Stimulated activated CD8-positive, alpha-beta memory T cell treated with anti-CD3 and anti-CD28 coated beads, Interleukin-4, amount 100 ng/mL, for 4 hours (primary cell): ENCODE data around the gene TMEM183A.
"Not testable (repeated sequence)": the region's sequence is repeated elsewhere in the genome, so short reads cannot be mapped to it uniquely, and the experiment has no call there.

Experiments used
- DNase-seq, 2 donors: peaks; one replicate each; pipeline ENCODE4 v3.0.0-alpha.2; 2020; ENCODE audit warnings: low read depth in 2 of 2, low spot score in 1 of 2

TMEM183A gene, protein sequence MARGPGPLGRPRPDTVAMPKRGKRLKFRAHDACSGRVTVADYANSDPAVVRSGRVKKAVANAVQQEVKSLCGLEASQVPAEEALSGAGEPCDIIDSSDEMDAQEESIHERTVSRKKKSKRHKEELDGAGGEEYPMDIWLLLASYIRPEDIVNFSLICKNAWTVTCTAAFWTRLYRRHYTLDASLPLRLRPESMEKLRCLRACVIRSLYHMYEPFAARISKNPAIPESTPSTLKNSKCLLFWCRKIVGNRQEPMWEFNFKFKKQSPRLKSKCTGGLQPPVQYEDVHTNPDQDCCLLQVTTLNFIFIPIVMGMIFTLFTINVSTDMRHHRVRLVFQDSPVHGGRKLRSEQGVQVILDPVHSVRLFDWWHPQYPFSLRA

DNA sequence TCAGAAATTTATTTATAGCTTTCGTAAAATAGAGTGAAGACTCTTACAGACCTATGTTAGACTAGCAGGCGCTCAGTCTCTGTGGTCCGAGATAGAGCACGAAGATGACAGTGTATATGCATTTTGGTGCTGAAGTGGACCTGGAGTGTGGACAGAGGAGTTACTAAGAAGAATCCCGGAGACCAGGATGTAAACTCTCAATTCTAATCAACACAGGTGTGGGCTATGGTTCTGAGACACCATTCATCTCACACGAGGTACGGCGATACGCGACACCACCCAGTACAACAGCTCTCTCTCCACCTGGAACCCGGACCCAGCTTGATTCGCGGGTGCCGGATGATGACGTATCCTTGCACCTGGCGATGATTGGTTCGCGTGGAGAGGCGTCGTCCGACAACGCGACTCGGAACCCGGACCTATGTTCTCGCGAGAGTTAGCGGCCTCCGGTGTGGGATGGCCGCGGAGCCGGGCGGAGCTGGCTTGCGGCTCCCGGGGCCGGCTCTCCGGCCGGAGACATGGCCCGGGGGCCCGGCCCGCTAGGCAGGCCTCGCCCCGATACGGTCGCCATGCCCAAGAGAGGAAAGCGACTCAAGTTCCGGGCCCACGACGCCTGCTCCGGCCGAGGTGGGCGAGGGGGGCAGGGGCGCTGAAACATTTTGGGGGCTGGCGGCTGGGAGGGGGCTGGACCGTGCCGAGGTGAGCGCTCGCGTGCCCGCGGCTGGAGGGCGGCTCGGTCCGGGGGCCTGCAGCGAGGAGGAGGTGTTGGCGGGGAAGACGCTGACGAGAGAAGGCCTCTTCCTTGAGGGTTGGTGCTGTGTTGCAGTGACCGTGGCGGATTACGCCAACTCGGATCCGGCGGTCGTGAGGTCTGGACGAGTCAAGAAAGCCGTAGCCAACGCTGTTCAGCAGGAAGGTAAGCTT is at the start of gene TMEM183A:
TMEM183A (plus strand) TSS at position 427 of the 924 bp plus-strand sequence; CDS start at position 519, 92 bp downstream.
- peak; percentile 88 to 91 for DNase-seq

DNA sequence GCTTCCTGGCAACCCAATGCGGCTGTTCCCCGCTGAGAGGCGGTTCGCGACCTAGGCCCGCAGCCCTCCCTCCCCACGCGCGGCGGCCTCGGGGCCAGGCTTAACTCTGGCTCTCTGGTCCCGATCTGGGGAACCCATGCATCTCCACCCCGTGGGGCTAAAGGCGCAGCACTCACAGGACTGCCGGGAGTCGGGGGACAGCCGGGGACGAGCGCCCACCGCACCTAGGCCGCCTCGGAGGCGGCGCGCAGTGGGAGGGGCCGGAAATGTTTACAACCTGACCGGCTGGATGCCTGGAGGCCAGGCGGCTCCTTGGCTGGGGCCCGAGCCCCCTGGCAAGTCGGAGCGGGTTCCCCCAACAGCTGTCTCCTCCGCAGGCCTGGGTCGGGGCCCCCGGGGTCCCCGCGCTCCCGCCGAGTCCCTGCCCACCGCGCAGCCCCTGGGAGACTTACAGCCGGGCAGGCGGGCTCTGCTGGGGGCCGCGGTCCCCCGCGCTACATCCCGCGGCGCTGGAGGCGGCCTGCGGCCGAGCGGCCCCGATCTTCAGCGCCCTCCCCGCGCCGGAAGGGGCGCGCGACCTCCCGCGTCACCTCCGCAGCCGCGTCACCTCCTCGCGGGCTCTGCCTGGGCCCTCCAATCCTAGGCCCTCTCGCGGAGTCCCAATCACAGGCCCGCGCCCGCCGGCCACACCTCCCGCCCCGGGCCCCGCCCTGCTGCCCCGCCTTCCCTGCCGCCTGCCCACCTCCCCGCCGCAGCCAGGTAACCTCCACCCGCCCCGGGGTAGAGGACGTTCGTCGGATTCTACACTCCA is 49.2 kb upstream of the TMEM183A start, which contains the start of gene ADIPOR1:
ADIPOR1 (minus strand) TSS at position 580 of the 811 bp plus-strand sequence. CDS start 7,242 bp downstream, outside the sequence.
- peak; percentile 82 to 88 for DNase-seq

DNA sequence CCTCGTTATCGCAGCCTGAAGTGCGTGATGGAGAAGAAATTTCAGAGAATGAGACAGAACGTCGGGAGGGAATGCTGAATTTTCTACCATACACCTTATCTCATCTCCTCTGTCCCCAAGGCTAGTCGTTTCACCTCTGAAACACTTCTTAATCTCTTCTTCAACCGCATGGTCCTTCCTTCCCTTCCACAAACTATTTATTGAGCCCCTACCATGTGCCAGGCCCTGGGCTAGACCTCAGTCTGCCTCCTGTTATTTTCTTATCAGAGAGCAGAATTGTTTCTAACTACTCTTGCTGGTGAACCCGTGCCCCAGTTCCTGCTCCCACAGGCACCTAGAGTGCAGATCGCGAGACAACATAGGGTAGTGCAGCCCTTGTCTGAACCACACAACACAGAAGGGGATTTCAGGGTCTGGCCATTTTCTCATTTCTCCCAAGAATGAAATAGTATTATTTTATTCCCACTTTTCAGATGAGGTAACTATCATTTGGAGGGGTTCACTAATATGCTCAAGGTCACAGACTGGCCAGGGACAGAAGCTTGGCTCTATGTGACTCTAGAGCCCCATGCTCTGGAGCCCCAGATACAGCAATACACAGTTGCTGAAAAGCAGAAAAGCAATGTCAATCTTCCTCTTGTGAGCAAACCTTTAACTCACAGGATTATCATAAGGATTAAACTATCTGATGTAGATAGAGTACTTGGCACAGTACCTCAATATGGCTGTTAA is 48.5 kb upstream of the TMEM183A start:
- DNase-seq = no peak

DNA sequence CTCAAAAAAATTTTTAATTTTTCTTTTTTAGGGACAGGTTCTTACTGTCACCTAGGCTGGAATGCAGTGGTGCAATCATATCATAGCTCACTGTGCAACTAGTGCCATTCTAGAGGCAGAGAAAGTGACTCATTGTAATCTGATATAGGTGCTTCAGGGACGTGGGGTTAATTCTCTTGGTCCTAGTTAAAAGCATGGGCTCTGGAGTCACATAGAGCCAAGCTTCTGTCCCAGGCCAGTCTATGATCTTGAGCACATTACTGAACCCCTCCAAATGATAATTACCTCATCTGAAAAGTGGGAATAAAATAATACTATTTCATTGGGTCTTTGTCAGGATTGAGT is 47.9 kb upstream of the TMEM183A start:
- no peak for DNase-seq

DNA sequence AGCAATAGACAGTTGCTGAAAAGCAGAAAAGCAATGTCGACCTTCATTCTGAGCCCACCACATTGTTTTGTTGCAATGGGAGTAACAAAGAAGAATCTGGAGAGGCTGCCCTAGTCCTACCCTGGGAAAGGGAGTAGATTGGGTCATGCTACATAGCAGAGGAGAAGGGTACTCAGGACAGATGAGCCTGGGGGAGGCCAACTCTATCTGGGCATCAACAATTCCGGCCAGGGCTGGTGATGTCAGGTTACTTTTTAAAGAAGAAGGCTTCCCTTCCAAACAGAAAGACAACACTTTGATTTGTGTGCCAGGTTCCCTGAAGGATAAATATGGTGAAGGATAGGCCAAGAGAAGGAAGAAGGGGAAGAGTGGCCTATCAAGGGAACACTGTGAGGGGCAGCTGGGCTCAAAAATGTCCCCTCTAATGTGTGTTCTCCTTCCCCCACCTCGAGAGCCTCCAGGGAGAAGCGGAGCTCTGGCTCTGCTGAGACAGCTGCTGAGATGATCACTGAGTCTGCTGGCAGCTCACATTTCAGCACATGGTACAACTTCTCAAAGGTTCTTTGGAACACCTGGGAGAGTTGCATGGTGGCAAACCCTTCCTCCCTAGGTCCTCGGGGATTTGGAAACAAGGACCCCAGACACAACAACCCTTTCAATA is 45.8 kb upstream of the TMEM183A start:
- DNase-seq = no peak

DNA sequence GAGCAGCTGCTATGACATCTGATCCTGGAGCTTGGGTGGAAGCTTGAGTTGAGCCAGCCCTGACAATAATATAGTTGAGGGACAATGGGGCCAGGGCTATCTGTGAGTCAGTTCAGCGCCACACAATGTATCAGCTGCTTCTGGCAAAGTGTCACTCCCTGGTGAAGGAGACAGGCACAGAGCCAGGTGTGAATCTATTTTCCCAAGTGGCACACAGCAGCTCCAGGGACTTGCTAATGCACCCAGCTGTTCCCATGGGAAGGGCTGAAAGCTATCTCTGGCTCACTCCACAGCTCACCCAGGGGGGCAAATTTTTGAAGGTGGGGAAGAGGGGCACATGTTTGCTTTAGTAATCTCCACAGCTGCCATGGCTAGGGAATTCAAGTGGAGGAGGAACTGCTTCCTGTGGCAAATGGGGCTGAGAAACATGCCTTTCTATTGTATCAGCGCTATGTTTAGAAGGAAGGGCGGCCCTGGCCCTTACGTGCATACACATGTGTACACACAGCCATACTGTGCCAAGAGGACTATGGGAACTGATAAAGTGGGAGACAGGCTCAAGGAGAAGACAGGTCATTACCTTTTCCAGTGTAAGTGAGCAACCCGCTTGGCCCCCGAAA is 42.3 kb upstream of the TMEM183A start:
- DNase-seq = no peak

DNA sequence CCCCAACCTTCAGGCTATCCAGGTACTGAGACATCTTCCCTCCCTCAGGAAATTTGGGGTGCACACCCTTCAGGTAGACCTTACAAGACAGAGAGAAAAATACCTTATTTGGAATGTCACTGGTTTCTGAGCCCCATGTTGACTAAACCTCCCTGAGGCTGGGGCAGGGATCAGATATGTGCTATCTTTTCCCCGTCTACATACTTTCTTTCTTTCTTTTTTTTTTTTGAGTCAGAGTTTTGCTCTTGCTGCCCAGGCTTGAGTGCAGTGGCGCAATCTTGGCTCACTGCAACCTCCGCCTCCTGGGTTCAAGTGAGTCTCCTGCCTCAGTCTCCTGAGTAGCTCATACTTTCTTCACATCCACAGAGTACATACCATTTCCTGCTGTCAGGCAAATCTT is 41.8 kb upstream of the TMEM183A start:
- DNase-seq = no peak

DNA sequence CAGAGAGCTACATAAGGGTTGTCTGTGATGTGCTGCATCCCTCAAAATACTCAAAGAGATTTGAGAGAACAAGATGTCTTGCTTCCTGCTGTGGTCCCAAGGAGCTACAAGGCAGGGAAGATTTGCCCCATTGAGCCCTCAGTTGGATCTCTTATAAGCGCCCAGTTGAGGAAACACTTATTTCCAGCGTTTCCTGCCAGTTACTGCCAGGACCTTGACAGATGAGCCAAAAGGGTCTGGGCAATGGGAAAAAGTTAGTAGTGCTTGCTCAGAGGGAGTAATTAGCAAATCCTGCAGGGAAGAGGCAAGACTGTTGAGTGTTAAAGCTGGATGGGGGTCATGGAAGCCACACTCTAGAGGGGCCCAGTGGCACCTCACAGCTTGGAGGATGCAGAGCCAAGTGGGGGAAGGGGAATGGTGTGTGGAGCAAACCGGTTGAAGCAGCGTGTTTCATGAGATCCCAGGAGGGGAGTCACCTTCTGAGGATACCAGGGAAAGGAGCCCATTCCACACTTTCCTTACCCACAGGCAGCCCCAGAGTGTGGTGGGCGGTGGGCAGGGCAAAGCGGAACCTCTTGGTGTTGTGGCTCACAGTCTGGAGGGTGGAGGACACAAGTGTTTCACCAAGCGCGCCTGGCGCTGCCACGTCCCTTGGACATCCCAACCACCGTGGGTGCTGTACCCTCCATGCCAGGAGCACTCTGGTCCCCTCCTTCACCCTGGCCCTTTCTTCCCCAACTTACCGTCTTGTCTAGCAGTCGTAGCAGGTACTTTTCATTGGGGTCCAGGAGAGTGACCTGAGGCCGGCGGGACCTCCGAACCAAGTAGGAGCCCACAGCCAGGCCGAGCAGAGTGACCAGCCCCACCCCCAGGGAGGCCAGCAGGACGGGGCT is 40.9 kb upstream of the TMEM183A start:
- DNase-seq = no peak

DNA sequence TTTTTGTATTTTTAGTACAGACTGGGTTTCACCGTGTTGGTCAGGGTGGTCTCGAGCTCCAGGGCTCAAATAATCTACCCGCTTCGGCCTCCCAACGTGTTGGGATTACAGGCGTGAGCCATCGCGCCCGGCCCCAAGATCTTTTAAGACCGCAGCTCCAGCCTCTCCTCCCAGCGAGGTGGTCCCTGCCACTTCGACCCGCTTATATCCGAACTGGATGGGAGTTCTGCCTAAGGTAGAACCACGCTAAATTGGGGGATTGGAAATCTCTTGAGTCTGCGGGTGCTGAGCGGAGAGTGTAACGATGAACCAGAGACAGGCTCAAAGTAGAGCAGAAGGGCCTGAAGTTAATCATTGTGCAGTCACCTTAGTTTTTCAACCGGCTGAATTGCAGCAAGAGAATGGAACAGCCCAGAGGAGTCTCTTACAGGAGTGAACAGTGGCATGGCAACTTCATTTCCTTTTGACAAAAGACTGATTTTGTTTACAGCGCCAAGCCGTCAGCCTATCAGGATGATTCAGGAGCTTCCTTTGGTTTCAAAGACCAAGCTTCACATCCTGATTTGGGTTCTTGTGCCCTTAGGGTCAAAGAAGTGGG is 39.4 kb upstream of the TMEM183A start:
- DNase-seq = no peak

DNA sequence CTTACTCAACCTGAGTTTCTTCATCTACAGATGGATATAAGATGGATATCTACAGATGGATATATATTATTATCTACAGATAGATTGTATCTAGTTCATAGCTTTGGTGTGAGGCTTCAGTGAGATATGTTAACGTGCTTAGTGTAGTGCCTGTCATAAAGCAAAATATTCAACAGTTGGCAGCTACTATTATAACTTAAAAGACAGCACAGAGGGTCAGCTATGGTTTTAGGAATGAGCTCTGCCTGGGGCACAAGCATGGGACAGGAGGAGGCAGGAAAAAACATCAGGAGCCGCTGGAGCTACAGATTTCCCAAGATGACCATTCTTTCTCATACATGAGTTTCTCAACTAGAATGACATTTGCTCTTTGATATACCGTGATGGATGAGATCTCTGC is 38.8 kb upstream of the TMEM183A start:
- no peak for DNase-seq

DNA sequence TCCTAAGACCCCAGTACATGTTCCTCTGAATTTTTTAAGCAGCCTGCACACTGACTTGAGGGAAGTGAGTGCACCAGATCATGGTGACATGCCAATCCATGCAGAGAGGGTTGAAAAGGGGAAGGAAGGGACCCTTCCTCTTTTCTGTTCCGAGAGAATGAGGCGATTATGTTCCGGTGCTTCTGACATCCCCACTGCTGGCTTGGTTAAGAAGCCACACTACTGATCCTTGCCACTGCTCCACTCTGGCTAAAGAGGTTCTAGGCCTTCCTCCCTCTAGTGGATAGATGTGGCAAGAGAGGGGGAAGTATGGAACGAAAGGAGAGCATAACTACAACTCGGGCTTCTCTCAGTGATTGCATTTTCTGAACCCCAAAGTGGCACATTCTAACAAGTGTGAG is 38.3 kb upstream of the TMEM183A start:
- DNase-seq = no peak

DNA sequence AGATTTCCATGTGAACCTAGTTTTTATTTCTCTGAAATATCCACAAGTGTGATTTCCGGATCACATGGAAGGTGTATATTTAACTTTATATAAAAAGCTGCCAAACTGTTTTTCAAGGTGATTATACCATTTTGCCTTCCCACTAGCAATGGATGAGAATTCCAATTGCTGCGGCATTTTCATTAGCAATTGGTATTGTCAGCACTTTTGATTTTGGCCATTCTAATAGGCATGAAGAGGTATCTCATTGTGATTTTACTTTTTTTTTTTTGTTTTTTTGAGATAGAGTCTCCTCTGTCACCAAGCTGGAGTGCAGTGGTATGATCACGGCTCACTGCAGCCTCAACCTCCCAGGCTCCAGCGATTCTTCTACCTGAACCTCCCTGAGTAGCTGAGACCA is 35.1 kb upstream of the TMEM183A start:
- DNase-seq = no peak

DNA sequence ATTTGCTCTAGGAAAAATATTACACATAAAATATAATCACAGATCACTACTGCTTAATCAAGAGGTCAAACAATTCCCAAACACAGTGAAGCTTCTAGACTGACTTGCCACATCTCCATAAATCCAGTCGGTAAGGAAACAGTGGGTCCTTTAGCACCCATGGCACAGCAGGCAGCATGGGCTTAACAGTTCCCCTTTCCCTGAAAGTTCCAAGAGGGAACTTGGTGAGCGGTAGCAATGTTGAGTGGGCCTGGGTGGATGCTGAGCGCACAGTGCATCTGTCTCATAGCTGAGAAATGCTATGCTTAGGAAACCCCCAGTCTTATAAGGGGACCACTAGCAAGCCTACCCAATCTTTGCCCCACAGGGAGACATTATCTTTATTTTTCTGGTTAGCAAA is 32.3 kb upstream of the TMEM183A start:
- no peak for DNase-seq

DNA sequence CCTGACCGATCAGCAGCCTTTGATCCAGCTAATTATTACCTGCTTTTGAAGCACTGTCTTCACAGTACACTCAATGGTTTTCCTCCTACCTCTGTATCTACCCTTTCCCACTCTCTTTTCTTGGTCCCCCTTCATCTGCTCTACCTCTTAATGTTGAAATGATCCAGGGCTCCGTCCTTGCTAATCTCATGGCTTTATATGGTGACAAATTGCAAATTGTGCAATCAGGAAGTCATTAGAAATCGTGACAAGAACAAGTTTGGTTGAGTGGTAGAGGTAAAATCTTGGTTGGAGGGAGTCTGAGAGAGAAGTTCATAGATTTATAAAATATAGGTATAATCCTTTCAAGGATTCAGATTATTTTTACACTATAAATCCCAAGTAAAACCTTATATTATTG is 30.5 kb upstream of the TMEM183A start:
- DNase-seq = no peak

DNA sequence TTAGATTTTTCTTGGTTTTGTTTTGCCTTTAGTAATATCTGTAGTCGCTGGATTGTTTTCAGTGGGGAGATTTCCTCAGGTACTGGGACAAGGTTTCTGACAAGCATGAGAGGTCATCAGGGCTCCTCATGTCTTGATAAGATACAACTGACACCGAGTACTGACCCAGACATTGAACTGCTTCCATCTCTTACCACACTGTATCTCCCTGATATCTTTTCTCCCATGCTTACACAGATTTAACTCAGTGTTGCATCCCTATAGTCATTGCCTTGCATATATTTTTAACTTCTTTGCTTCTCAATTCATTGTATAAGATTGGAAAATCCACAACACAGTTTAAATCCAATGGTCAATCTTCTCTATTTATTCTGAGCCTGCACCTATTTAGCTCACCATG is 27.7 kb upstream of the TMEM183A start:
- no peak for DNase-seq

DNA sequence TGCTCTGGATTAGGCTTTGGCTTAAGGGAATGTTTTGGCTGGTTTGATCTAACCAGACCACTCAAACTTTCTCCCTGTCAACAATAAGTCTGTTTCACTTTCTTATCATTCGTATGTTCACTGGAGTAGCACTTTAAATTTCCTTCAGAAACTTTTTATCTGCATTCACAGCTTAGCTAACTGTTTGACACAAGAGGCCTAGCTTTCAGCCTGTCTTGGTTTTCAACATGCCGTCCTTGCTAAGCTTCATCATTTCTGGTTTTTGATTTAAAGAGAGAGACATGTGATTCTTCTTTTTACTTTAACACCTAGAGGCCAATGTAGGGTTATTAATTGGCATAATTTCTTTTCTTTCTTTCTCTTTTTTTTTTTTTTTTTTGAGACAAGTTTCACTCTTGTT is 25.2 kb upstream of the TMEM183A start:
- no peak for DNase-seq

DNA sequence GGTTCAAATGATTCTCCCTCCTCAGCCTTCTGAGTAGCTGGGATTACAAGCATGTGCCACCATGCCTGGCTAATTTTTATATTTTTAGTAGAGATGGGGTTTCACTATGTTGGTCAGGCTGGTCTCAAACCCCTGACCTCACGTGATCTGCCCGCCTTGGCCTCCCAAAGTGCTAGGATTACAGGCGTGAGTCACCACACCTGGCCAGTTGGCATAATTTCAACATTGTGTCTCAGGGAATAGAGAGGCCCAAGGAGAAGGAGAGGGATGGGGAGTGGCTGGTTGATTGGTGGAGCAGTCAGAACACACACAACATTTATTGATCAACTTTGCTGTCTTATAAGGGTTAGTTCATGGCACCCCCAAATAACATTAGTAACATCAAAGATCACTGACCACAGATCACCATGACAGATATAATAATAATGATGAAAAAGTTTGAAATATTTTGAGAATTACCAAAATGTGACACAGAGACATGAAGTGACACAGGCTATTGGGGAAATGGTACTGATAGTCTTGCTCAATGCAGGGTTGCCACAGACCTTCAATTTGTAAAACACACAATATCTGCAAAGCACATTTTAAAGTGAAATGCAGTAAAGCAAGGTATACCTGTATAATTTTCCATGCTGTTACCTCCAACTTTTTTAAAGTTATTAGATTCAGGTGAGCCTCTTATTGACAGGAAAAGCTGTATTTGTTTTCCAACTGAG is 24.3 kb upstream of the TMEM183A start:
- no peak for DNase-seq

DNA sequence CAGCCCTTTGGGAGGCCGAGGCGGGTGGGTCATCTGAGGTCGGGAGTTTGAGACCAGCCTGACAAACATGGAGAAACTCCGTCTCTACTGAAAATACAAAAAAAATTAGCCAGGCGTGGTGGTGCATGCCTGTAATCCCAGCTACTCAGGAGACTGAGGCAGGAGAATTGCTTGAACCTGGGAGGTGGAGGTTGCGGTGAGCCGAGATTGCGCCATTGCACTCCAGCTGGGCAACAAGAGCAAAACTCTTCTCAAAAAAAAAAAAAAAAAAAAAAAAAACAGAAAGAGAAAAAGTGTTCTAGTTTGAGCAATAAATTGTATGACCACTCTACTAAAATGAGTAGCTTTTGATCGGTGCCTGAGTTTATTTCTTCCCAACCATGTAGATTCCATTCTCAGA is 21.1 kb upstream of the TMEM183A start:
- not testable (repeated sequence) for DNase-seq
